Fibroblast of villous mesenchyme (primary cell): ENCODE results near the gene SPATA2. TPM values are rescaled to one million over a fixed set of nuclear protein-coding genes. Genes with fewer than 3 reads are reported as not detected.

Source experiments
- DNase-seq: peaks from one replicate; pipeline ENCODE4 v3.0.0-alpha.2; 2010; ENCODE audit warnings: low read depth
- H3K4me3 ChIP-seq: 2 replicates; pipeline ENCODE4 v1.5.1; 2011; ENCODE audit warnings: low read depth, mild to moderate bottlenecking, low read length
- total RNA-seq: library from RNA; depleted of rRNA; stranded (reverse); fragments of >200 nt; gene quantifications from 2 replicates; pipeline ENCODE4 v1.2.3, GENCODE V29; 2012
- TF ChIP-seq, protein P1 (sequence below): IDR thresholded peaks from 2 replicates; pipeline ENCODE4 v1.5.1; 2012; ENCODE audit warnings: low read depth, mild to moderate bottlenecking, low read length; ENCODE audit not compliant: insufficient read depth

Gene SPATA2
- total RNA-seq, 1 donor: 3.9 TPM

- H3K4me3 ChIP-seq: no peak overlapping the region
- DNase-seq: no peak
- TF ChIP-seq, protein P1, sequence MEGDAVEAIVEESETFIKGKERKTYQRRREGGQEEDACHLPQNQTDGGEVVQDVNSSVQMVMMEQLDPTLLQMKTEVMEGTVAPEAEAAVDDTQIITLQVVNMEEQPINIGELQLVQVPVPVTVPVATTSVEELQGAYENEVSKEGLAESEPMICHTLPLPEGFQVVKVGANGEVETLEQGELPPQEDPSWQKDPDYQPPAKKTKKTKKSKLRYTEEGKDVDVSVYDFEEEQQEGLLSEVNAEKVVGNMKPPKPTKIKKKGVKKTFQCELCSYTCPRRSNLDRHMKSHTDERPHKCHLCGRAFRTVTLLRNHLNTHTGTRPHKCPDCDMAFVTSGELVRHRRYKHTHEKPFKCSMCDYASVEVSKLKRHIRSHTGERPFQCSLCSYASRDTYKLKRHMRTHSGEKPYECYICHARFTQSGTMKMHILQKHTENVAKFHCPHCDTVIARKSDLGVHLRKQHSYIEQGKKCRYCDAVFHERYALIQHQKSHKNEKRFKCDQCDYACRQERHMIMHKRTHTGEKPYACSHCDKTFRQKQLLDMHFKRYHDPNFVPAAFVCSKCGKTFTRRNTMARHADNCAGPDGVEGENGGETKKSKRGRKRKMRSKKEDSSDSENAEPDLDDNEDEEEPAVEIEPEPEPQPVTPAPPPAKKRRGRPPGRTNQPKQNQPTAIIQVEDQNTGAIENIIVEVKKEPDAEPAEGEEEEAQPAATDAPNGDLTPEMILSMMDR: no peak
These were observed 22.5 kb downstream of the SPATA2 start for GRCh38 chr20:49892817-49893216.

GRCh38 chr20:49892260-49892659, 23.1 kb downstream of the SPATA2 start:
- TF ChIP-seq, protein P1: no peak

DNA sequence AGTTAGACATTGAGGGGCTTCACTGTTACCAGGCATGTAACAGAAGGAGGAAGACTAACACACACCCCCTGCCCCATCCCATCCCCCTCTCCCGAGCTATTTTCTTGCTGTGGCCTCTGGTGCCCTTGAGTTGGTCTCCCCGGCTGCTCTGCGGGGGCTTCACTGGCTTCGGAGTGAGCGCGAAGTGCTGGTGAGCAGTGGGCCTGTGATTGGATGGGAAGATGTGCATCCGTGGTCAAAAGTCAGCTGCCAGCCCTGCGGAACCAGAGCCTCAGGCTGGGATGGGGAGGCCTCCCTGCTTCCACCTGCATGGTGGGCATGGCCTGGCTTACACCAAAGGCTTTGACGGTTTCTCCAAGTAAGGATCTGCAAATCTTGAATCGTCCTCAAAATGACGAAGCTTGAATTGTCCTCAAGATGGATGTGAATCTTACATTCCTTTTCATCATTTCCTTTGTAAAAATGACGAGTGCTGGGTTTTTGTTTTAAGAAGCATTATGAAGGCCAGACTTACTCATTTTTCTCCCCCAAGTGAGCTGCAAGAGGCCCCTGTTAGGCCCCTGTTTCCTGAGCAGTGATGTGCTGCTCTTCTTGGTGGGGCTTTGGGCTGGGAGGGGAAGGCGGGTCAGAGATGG, 23.7 kb downstream of the SPATA2 start:
- H3K4me3 ChIP-seq: no peak overlapping the region
- DNase-seq: no peak
- TF ChIP-seq, protein P1: no peak

More at GRCh38 chr20:49892260-49892659, 23.1 kb downstream of the SPATA2 start:
- DNase-seq: no peak
- H3K4me3 ChIP-seq: no peak overlapping the region

GRCh38 chr20:49890471-49891361, 24.6 kb downstream of the SPATA2 start:
- TF ChIP-seq, protein P1: no peak
- no peak for DNase-seq
- H3K4me3 ChIP-seq: no peak overlapping the region

GRCh38 chr20:49889935-49890333, 25.4 kb downstream of the SPATA2 start:
- DNase-seq: no peak
- H3K4me3 ChIP-seq: no peak overlapping the region
- TF ChIP-seq, protein P1: no peak

DNA sequence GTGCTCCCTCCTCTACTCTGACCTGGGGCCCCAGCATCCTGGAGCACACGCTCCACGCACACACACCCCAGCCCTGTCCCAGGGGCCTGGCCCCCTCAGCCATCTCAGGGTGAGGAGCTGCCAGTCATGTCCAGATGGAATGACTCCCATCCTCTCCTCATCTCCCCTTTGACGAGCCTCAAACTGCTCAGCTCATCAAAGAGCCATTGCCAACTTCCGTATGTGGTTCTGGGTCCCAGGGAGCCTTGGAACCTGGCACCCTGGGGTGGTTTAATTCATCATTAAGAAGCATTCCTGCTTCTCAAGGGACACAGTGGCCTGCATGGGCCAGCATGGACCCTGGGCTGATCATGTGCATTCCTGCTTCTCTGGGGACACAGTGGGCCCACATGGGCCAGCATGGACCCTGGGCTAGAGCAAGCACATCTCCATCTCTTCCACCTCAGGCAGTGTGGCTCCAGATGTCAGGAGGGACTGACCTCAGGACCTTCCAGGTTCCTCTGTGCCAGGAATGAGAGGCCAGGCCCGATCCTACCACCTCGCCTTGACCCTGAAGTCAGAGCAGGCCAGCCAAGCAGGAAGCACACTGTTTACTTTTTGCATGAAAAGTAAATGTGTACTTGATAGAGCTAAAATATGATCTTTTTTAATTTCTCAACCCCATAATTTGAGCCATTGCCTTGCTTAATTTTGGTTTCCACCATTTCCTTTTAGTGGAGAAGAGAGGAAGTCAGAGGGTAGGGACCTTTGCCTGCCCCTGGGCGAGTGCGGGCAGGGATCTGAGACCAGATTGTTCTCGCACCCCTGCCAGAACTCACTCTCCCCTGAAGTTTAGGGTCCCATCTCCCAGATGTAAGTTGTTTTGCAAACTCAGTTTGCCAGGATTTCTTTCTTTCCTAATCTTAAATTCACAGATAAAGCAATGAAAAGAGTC, 26.1 kb downstream of the SPATA2 start:
- DNase-seq: no peak
- TF ChIP-seq, protein P1: no peak

More for the DNA sequence above, 26.1 kb downstream of the SPATA2 start:
- no peak overlapping the region for H3K4me3 ChIP-seq
